EH (cell line): ENCODE data around the gene PELI2.
"Not testable (repeated sequence)": the region's sequence is repeated elsewhere in the genome, so short reads cannot be mapped to it uniquely, and the experiment has no call there.

Experiments
- DNase-seq: peaks from one replicate; pipeline ENCODE4 v3.0.0-alpha.2; 2015; ENCODE audit warnings: low read depth

Gene PELI2

DNA sequence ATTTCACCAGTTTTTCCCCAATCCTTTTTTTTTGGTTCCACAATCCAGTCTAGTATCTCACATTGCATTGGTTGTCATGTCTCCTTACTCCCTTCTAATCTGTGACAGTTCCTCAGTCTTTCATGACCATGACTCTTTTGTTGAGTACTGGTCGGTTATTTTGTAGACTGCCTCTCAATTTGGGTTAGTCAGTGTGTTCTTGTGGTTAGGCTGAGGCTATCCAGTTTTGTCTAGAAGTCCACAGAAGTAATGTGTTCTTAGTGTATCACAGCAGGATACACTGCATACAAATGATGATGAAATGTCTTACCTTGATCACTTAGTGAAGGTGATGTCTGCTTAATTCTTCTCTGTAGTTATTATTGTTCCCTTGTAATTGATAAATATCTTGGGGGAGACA is 24.8 kb downstream of the PELI2 start:
- no peak for DNase-seq

DNA sequence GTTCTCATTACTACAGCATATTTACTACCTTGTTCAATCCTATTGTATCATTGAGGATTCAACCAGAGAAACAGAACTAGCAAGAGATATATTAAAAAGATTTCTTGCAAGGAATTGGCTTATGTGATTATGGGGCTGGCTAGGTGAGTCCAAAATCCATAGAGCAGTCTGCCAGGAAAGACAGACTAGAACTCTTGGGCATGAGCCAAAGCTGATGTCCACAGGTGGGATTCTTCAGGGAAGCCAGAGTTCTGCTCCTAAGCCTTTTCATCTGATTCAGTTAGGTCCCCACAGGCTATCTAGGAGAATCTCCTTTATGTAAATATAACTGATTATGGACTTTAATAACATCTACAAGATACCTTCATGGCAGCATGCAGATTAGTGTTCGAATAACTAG is 26.0 kb downstream of the PELI2 start:
- DNase-seq: no peak

DNA sequence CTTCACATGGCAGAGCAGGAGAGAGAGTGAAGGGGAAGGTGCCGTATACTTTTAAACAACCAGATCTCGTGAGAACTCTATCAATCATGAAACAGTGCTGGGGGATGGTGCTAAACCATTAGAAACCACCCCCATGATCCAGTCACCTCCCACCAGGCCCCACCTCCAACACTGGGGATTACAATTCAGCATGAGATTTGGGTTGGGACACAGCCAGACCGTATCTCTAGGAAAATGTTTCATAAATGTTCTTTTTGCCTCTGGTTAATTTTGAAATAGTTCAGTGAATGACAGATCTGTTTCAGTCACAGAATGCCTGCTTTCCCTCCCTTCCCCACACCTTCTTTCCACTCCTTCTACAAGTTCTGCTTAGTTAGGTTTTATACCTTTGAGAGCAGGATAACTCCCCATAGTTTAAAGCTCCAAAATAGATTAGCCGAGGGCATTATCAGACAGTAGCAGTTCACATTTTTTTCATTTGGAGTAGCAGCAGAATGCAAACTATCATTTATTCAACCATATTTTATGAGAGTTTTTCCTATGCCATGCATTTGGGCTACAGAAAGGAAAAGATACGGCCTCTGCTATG is 27.1 kb downstream of the PELI2 start:
- DNase-seq: no peak

DNA sequence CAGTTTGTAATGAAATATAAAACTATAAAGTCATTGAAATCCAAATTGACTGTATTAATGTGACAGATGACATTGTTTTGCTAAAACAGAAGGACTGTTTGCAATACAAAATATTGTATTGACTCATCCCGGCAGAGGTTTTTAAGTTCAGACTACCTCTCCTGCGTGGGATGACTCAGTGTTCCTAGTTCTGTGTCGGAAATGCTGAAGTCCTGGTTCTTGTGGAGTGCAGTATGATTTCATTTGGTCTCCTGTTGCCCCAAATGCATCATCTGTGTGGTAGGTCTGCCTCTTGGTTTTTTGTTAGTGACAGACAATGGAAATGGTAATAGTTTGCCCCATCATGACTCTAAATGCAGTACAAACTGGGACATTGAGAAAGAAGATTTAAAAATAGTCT is 27.8 kb downstream of the PELI2 start:
- DNase-seq: peak; percentile 64

DNA sequence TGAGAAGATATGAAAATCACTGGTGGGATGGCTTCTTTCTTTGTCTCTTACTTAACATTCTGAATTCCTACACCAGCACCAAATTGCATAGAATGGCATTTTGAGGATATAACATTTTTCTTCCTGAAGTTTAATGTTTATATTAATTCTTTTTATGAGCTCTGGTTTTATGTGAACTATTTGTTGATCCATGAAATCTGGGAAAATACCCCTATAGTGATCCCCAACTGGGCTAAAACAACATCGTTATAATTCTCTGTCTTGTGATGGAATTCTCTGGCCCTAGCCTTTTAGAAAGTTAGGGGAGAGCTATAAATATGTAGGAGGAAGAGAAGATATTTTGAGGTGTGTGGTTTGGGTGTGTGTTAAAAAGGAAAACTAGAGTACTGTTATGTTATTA is 29.2 kb downstream of the PELI2 start:
- DNase-seq: peak; percentile 79

DNA sequence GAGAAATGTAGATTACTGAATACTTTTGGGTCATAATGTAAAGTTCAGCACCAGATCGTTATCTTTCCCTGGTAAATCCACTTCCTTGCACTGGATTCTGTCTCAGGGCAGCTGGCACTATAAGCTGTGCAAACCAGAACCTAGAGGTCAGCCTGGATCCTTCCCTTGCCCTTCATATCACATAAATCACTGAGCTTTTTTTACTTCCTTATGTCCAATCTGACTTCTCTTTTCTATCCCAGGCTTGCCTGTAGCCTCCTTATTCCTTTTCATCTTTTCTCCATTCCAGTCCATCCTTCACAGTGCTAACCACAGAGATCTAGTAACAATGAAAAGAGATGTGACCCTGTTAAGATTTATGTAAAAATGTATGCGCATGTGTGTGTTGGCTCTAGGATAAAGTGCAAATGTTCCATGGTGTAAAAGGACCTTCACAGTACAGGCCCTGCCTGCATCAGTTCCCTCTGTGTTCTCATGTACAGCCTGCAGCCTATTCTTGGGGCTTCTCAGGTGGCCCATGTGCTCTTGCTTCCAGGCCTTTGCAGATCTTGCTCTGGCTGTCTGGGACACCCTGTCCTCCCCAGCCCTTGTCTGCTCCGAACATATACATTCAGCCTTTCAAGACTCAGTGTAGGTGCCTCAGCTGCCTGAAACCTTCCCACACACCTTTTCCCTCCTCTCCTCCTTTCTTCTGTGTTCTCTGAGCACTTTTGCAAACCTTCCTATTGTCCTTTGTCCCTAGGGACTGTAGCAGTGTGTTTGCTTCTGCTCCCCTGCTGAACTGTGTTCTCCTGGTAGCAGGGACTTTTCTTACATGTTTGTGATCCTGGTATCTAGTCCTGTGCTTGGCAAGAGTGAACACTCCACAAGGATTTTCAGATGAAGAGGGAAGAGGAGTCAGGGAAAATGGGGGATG is 30.0 kb downstream of the PELI2 start:
- no peak for DNase-seq

DNA sequence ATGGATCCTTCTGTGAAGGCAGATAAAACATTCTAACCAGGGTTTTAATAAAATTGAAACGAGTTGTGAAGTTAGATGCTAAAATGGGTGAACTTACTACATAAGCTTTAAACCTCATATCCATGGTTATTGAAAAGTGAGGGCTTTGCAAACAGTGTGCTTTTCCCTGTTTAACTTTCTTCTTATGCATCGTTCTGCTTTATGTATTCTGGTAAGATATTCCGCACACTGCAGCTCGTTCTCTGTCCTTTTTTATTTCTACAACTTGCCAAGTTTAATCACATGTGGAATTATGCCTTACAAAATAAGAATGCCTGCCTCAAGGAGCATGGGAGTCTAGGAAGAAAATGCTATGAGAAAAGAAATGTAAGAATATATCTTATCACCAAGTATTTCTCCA is 30.9 kb downstream of the PELI2 start:
- DNase-seq: no peak

GRCh38 chr14:56149995-56150394 is 31.8 kb downstream of the PELI2 start:
- DNase-seq: no peak

GRCh38 chr14:56150645-56151345 is 32.6 kb downstream of the PELI2 start:
- DNase-seq: no peak

DNA sequence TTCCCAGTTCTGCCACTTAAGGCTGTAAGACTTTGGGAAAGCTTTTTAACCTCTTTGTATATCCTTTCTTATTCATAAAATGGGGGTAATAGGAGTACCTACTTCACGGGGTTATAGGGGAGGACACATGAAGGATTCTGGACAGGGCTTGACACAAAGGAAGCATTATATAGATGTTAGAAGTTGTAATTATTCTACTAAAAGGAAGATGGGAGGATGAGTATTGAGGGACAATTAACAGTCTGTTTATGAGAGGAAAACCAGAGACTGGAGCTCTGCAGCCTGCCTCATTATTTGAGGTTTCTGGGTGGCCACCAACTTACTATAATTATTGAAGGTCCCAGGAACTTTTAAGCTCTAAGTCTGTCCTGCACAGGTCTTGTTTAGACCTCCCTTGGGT is 34.0 kb downstream of the PELI2 start:
- no peak for DNase-seq

DNA sequence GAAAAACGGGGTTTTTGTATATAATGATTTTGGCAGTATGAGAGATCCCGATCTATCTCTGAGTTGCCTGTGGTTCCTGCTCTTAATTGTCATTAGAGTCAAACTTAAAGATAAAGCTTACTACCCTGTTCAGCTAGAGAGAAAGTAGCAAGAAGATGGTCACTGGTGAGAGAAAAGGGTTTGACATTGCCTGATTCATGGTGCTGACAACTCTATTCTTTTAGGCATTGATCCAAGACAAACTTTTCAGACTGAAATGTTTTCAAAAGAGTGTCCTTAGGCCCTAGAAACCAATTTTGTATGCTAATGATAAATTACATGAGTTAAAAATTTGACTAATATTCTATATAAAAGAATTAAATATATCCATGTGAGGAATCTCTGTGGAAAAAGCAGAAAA is 35.1 kb downstream of the PELI2 start:
- DNase-seq: peak; percentile 50

DNA sequence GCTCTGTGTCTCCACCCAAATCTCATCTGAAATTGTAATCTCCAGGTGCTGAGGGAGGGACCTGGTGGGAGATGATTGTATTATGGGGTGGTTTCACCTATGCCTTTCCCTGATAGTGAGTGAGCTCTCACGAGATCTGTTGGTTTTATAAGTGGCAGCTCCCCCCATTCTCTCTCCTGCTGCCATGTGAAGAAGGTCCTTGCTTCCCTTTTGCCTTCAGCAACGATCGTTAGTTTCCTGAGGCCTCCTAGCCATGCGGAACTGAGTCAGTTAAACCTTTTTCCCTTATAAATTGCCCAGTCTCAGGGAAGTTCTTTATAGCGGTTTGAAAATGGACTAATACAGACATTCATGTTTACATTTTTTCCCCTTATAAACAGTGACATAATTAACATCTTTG is 36.1 kb downstream of the PELI2 start:
- no peak for DNase-seq

DNA sequence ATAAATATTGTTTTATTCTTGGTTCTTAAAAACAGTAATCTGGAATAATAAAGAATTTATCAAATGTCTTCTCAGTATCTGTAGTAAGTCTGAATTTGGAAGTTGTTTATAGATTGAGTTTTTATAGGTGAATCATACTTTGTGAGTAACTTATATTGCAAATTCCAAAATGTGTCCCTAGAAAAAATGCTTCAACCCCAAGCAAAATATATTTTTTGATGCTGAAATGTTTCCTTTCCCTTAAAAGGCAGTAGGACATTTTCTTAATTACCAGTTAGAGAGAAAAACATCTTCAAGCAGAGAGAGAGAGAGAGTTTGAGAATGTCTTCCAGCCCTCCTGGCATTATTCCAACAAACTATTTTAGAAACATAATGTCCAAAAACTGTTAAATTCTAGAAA is 37.9 kb downstream of the PELI2 start:
- DNase-seq: peak; percentile 68

- DNase-seq: peak; percentile 23
Measured at GRCh38 chr14:56159066-56159465, 40.9 kb downstream of the PELI2 start.

GRCh38 chr14:56160088-56160487 is 41.9 kb downstream of the PELI2 start:
- peak; percentile 51 for DNase-seq

DNA sequence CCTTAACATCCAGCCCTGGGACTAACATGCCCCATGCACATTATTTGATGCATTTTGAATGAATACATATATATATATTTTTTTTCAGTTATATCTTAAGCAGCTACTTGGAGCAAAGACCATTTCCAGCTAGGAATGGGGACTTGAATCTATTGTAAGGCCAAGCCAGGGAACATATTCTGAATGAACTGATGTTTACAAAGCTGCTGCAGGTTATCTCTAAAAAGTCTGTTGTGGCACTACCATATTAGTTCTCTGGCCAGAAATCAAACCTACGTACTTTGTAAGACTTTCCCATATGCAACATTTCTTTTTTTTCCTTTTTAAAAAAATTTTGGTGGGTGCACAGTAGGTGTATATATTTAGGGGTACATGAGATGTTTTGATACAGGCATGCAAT is 43.4 kb downstream of the PELI2 start:
- no peak for DNase-seq

DNA sequence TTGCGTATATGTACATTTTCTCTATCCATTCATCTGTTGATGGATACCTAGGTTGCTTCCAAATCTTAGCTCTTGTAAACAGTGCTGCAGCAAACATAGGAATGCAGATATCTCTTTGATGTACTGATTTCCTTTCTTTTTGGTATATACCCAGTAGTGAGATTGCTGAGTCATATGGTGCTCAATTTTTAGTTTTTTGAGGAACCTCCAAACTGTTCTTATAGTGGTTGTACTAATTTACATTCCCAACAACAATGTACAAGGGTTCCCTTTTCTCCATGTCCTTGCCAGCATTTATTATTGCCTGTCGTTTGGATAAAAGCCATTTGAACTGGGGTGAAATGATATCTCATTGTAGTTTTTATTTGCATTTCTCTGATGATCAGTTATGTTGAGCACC is 44.3 kb downstream of the PELI2 start:
- no peak for DNase-seq

DNA sequence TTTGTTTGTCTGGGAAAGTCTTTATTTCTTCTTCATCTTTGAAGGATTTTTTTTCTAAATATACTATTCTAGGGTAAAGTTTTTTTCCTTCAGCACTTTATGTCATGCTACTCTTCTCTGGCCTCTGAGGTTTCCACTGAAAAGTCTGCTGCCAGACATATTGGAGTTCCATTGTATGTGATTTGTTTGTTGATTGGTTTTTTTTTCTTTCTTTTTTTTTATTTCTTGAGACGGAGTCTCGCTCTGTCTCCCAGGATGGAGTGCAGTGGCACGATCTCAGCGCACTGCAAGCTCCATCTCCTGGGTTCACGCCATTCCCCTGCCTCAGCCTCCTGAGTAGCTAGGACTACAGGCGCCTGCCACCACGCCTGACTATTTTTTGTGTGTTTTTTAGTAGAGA is 48.4 kb downstream of the PELI2 start:
- not testable (repeated sequence) for DNase-seq

GRCh38 chr14:56168007-56168616 is 49.9 kb downstream of the PELI2 start:
- DNase-seq: no peak

- DNase-seq: peak; percentile 32
Measured at GRCh38 chr14:56170028-56170427, 51.8 kb downstream of the PELI2 start.

GRCh38 chr14:56170877-56171422 is 52.7 kb downstream of the PELI2 start:
- no peak for DNase-seq

GRCh38 chr14:56172074-56172473 is 53.9 kb downstream of the PELI2 start:
- DNase-seq: no peak
